Stimulated activated CD4-positive, alpha-beta T cell treated with anti-CD3 and anti-CD28 coated beads, Interleukin-1b, Interleukin-23, amount 100 ng/mL, for 24 hours (primary cell): ENCODE data around the gene CCDC13.

Experiments
- DNase-seq, 4 experiments: peaks; one replicate each; pipeline ENCODE4 v3.0.0-alpha.2; 2020; ENCODE audit warnings: low read depth in 4 of 4, low spot score in 1 of 4

CCDC13 gene

GRCh38 chr3:42799376-42799775 is 26.3 kb upstream of the CCDC13 start:
- DNase-seq: no peak

DNA sequence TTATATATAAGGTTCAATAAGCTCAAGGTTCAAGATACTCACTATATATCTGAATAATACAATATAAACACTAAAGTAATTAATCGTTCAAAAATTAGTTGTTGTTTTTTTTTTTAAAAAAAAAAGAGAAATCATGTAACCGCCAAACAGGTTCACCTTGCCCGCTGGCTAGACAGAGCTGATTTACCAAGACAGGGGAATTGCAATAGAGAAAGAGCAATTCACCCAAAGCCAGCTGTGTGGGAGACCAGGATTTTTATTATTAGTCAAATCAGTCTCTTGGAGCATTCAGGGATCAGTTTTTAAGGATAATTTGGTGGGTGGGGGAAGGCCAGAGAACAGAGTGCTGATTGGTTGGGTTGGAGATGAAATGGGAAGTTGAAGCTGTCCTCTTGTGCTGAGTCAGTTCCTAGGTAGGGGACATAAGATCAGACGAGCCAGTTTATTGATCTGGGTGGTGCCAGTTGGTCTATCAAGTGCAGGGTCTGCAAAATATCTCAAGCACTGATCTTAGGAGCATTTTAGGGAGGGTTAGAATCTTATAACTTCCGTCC is 23.4 kb upstream of the CCDC13 start:
- no peak for DNase-seq

DNA sequence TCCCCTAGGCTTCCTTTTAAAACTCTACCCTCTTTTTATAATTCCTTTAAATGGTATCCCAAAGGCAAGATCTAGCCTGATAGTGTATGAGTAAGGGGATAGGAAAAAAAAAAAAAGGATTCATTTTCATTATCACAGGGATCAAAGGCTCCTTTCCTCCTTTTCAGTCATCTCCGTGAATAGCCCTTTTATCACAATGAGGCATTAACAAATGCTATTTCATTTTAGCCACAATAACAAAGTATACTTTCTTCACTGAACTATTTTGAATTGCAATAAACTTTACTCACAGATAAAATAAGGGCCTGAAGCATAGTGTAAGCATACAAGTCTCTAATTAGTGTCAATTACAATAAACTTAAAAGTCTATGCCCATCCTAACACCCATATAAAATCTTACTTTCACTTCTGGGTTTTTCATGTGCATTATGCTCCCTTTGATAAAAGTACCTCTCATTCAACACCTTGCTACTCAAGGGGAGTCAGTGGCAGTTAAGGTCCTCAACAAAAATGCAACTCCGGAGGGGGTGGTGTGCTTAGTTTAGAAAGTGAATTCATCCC is 22.6 kb upstream of the CCDC13 start:
- DNase-seq: no peak

DNA sequence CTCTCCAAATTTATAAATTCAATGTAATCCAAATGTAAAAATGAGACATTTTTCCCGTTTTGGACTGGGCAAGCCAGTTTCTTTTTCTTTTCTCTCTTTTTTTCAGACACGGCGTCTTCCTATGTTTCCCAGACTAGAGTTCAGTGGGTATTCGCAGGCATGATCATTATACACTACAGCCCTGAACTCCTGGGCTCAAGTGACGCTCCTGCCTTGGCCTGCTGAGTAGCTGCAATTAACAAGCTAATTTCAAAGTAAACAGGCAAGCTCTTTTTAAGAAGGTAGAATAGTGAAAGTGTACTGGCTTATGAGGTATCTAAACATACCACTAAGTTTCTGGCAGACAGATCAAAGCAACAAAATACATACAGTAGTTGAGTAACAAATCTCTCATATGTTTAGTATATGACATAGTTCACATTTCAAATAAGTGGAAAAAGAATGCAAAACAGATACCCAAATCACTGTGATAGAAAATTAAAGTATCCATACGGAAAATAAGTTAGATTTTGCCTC is 17.7 kb upstream of the CCDC13 start:
- DNase-seq: no peak

DNA sequence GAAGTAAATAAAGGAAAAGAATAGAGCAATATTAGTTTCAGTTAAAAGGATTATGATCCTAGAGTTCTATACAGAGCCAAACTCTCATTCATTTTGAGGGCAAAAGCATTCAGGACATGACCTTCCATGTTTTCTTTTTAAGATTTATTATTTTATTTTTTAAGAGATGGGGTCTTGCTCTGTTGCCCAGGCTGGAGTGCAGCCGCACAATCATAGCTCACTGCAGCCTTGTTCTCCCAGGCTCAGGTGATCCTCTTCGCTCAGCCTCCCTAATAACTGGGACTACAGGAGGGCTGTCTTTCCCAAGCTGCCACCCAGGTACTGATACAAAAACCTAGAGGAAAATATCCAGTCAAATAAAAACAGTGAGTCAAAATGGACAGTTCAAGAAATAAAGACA is 13.6 kb upstream of the CCDC13 start:
- DNase-seq: no peak

DNA sequence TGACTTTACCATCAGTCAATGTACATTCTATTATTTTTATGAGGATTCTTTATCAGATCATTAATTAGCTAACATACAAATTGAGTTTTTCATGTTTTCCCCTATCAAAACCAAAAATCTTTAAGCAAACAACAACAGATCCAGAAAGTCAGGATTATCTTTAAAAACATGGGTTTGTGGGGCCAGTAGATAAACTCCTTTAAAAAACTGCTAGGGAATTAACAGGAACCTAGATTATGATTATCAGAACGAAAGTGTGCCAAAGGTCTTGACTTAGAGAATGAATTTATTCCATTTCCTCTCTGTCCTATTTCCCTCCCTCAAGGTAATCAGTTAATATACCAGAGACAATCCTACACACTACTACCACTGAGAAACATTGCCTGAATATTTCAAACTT is 13.2 kb upstream of the CCDC13 start:
- DNase-seq: no peak

DNA sequence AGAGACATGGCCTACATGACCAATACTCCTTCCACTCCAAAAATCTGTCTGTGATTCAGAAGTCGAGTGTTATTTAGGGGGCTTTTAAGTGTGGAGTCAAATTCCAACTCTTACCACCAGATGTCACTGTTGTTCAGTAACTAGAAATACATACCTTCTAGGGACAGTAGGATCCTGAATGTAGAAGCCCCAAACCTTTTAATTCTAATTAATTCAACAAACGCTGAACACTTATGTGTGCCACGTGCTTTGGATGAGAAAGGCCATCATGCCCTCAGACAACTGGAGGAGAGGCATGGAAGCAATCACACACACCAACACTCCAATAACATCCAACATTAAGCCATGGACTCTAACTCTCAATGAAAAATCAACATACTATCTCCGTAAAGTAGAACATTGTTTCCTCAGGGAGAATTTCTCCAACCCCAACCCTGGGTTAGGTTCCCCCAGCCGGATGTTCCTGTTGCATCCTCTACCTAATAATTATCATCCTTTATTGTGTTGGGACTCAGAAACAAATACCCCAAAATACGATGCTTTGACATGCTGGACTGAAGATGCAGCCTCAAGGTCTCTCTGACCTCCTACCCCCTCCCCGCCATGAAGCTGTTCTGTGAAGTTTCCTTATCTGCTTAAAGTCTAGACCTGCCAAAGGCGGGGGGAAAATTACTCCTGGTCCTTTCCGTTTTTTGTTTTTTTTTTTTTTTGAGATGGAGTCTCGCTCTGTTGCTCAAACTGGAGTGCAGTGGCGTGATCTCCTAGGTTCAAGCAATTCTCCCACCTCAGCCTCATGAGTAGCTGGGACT is 8.0 kb upstream of the CCDC13 start:
- peak in 1 of 4 experiments; percentile 20 for DNase-seq

DNA sequence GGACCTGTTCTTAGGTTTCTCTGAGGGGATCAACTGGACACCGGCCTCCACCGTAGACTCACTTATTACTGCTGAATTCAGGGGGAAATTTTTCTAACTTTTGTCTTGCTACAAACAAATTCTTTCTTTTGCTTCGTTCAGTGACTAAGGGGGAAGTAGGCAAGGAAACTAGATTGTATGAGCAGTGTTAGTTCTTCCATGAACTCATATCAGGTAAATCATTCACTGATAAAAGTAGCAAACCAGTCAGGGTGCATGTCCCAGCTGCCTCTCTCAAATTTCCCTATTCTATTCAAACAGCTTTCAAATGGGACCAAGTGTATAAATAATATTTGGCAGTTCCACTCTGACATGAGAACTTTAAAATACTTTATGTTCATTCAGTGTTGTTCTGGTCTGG is 7.3 kb upstream of the CCDC13 start:
- no peak for DNase-seq

GRCh38 chr3:42778644-42779043 is 5.6 kb upstream of the CCDC13 start:
- DNase-seq: no peak

DNA sequence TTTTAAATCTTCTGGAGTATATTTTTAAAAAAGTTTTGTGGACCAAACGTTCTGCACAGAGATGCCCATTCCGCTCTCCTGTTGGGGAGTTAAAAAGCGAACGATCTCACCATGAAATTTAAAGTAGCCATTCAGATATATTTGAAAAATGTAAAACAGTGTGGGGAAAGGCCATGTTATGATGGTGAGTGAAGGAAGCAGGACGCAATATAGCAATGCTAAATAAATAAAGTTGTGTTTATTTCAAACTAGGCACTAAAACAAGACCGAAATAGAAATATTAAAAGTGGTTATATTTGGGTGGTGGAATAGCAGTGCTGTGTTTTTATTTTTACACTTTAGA is 327 bp upstream of the CCDC13 start:
- no peak for DNase-seq

- DNase-seq: no peak
Observed at GRCh38 chr3:42771271-42771670, 1.8 kb downstream of the CCDC13 start.

- DNase-seq: no peak
Observed at GRCh38 chr3:42769477-42770131, 3.4 kb downstream of the CCDC13 start.

DNA sequence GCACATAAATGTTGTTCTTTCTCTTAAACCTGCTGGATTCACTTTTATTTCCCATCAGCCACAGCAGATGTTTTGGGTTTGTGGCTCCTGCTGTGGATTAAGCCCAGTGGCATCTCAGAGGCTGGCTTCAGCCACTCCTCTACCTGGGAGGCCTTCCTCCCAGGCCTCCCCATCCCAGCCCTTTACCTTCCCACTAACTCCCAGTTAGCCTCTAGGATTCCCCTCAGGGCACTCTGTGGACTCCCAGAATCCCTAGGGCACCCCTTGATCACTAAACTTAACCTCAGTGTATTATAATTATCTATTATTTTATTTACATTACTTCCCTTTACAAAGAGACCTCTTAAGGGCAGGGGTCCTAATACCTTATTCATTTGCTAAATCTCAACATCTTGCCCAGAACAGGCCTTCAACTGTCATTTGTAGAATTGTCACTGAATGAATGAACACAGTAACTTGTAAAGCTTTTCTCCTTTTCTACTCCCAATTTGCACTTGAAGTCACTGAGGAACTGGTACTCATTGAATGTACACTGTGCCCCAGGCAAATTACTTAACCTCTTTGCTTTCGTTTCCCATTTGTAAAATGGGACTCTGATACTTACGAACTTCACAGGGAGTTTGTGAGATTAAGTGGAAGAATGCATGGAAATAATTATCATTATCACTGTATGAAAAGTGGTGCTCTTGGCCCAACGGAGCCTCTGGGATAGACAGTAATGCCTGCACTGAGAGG is 8.3 kb downstream of the CCDC13 start:
- DNase-seq: no peak

GRCh38 chr3:42764115-42764514 is 8.9 kb downstream of the CCDC13 start:
- DNase-seq: no peak

DNA sequence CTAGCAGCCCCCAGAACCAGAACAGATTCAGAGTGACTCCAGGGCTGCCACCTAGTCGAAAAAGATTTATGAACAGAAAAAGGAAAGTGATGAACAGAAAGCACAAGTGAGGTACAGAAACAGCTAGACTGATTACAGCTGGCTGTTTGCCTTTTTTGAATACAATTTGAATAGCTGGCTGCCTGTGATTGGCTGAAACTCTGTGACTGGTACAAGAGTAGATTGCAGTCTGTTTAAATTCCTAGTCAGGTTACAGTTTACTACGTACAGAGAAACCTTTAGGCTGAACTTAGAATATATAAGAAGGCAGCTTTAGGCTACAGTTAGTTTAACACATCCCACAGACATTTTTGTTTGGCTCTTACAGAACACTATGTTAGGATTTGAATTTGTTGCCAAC is 10.0 kb downstream of the CCDC13 start:
- no peak for DNase-seq

GRCh38 chr3:42762046-42762724 is 10.9 kb downstream of the CCDC13 start:
- no peak for DNase-seq

DNA sequence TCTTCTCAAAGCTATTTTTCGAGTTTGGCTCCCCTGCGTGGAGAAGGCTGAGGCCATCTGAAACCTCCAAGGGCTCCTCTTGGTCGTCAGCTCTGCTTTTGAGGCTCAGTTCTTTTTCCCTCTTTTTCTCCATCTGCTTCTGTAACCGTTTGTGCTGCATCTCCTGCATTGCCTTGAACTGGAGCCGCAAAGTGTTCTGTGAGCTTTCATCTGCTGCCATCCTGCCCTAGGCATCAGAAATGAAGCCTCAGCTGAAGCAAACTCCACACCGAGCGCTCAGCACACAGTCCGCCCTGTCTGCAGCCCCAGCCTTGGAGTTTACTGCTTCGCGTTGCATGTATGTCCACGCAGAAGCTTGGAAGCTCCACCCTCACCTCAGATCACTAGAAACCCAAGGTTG is 14.9 kb downstream of the CCDC13 start:
- DNase-seq: no peak

GRCh38 chr3:42756681-42757213 is 16.3 kb downstream of the CCDC13 start:
- DNase-seq: no peak

DNA sequence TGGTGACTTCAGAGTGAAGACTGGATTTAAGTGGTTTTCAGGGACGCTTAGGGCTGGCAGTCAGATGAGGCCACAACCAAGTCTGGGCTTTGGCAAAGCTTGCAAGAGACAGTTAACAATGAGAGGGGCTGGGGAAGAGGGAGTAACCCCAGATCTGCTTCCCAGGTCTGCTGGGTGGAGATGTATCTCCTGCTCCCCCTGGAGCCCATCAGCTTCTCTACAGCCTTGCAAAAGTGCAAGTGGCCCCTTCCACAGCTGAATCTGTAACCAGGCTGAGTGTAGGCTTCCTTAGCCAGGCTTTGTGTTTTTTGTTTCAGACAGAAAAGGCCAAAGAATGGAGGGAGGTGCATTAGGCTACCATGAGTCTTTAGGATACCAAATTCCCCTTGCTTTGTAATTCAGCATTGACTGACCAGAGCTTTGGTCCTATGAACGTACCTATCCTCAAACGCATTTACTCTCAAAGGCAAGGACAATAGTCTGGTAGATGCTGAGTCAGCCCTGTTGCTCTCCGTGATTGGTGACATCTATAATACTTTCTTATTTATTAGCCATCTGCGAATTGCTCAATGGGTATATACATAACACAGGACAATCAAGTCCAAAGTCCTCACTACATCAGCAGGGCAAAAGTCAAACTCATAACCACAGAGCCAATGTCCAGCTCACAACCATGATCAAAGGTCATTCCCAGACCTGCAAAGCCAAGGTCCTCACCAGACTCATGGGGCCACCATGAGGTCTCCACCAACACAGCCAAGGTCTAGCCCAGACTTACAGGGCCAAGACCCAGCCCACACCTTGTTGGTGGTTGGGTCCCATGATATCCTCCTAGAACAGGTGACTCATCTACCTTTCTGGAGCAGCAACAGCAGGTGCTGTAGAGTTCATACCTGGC is 17.1 kb downstream of the CCDC13 start:
- no peak for DNase-seq

- DNase-seq: no peak
Observed at GRCh38 chr3:42753757-42754156, 19.3 kb downstream of the CCDC13 start.
